HL-60/S4 treated with phorbol 12-myristate 13-acetate at 8.2 ng/mL for 4 days and 3 days (cell line): ENCODE data around the gene LAMB3.

Source experiments
- in situ Hi-C: fragments of 300-500 bp; cut with MboI; formaldehyde crosslinking; loops from 2 replicates; pipeline ENCODE4 v1.15.0; 2022; ENCODE audit warnings: low sequenced_read_pairs

LAMB3 gene

GRCh38 chr1:209662879-209663327, 10.7 kb upstream of the LAMB3 start:
- in situ Hi-C loops: no loop called here

GRCh38 chr1:209661071-209661470, 8.8 kb upstream of the LAMB3 start:
- in situ Hi-C loops: no loop called here

DNA sequence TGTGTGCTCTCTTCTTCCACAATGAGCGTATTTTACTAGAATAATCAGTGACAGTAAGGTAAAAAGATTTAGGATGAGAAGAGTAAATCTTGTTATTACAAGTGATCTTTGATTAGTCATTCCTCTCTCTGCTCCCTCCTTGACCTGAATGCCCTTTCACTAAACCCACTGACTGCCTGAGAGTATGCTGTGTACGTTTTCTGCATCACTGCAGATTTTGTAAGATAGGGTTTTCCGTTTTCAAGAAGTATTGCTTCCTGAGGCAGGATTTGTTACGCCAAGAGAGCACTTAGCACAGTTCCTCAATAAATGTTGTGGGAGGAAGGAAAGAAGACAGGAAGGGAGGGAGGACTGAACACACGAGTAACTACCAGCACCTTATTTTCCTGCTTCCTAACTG, 7.7 kb upstream of the LAMB3 start:
- in situ Hi-C loops: no loop called here

GRCh38 chr1:209657918-209658317, 5.7 kb upstream of the LAMB3 start:
- in situ Hi-C loops: no loop called here

GRCh38 chr1:209657140-209657879, 5.1 kb upstream of the LAMB3 start:
- in situ Hi-C loops: no loop called here

DNA sequence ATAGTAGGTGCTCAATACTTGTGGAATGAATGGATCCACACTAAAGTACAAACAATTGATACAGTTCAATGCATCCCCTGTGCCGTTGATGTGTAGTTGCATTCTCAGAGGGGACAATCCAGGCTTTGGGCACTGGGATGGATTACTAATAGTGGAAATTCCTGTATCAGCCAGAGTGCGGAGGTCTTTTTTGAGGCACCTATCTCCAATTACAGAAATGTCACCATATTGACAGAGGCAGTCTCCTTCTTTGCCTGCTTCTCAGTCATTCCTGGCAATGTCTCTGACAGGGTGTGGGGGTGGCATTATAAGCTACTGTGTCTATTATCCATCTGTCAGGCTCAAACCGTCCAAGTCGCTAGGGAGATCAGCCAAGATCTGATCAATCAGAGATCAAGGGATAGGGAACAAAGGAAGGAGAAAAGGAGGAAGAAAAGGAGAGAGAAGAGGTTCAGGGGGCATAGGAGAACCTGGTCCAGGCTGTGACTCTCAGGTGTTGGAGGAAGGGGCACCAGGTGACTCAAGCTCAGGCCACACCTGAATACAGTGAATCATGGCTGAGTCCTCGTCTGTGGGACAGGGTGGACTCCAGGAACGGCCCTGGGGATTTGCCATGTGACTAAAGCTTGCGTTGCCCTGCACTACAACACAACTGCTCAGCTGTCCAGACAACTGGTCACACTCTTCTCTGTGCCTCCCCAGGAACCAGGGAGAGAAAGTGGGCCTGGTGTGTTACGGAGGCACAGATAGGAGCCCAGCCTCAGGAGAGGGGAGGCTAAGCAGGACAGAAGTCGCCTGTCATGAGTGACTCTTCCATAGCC, 3.4 kb upstream of the LAMB3 start:
- in situ Hi-C loops: no loop called here

DNA sequence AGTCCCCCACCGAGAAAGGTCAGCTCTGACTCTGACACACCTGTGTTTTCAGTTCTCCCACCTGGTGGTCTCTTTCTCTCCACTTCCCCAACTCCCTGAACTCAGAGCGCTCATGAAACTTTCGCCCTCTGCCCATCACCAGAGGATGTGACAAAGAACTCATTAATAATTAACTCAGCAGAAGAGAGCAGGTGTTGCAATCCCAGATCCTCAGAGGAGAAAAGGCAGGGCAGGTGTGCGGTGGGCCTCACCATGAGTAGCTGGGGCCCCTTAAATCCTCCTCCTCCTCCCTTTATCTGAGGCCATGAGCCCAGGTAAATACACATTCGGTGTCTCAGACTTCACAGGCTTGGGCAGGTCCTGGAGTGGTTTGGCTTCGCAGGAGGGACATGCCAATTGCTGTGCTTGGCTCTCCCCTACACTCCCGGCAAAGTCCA, 1.7 kb upstream of the LAMB3 start:
- in situ Hi-C loops: no loop called here

GRCh38 chr1:209652873-209653401, 712 bp upstream of the LAMB3 start:
- in situ Hi-C loops: no loop called here

DNA sequence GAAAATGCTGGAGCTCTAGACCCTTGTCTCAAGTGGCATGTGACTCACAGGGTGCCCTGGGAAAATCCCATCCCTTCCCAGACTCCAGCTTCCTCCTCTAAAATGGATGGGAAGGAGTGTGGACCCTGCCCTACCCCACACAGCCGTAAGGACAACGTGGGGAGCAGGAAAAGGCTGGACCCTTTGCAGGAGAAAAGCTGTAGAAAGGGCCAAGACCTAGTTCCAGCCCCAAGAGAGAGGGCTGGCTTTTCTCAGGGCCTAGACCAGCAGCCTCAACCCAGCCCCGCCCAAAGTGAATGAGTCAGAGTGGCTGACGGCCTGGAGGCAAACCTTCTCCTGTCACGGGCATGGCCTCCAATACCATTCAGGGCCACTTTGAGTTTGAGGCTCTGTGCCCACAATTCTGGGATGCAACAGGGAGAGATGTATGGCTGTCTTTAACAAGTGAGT, 1.1 kb downstream of the LAMB3 start:
- in situ Hi-C loops: no loop called here

- in situ Hi-C loops: no loop called here
Measured at GRCh38 chr1:209650454-209650853, 1.8 kb downstream of the LAMB3 start.

DNA sequence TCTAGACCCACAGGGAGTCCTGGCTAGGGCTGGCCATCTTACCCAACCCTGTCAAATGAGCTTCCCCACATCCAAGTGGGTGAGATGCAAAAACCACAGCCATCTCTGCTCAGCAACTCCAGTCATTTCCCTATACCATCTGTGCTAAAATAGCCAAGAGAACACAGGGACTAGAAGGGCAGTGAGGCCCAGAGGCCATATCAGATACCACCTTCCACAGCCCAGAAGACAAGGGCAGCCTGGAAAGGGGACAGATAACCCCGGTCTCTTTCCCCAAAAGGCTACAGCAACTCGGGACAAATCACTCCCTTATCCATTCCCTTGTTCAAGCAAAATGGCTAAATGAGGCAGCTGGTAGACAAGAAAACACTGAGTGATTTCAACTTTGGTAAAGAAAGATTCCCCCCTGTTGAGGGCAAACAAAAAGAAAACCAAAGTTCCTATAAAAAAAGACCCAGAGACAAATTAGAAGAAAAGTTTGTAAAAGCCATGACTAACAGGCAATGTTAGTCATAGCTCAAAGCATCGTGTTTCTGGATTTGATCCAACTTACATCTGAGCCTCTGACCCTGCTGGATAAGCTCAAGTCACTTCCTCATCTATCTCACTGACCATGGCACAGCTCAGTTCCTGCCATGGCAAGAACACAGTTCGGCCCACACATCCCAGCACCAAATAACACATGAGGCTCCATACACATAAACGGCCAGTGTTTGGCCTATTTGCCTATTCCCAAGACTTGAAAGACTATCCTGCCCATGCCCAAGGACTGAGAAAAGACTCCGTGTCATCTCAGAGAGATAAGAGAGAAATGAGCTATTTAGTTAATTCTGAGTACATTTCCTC, 3.1 kb downstream of the LAMB3 start:
- in situ Hi-C loops: no loop called here

DNA sequence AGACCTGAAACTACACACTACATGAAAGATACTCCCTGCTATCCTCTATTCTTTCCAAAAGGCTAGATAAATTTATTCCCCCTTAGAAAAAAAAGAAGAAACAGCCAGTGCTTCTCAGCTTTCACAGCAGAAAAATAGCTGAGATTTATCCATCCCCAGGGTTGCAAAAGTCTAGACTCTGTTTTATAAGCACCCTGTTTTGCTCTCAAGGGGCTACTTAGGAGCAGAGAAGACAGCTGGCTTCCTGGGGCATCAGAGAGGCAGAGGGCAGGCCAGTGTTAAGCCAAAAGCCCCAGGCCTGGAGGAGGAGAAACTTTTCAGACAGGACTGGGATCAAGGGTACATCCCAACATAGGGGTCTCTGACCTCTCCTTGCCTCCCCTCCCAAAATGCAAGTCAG, 3.9 kb downstream of the LAMB3 start:
- in situ Hi-C loops: no loop called here

GRCh38 chr1:209647156-209647555, 5.1 kb downstream of the LAMB3 start:
- in situ Hi-C loops: no loop called here

GRCh38 chr1:209646558-209646957, 5.7 kb downstream of the LAMB3 start:
- in situ Hi-C loops: no loop called here

GRCh38 chr1:209645574-209646452, 6.4 kb downstream of the LAMB3 start:
- in situ Hi-C loops: no loop called here

DNA sequence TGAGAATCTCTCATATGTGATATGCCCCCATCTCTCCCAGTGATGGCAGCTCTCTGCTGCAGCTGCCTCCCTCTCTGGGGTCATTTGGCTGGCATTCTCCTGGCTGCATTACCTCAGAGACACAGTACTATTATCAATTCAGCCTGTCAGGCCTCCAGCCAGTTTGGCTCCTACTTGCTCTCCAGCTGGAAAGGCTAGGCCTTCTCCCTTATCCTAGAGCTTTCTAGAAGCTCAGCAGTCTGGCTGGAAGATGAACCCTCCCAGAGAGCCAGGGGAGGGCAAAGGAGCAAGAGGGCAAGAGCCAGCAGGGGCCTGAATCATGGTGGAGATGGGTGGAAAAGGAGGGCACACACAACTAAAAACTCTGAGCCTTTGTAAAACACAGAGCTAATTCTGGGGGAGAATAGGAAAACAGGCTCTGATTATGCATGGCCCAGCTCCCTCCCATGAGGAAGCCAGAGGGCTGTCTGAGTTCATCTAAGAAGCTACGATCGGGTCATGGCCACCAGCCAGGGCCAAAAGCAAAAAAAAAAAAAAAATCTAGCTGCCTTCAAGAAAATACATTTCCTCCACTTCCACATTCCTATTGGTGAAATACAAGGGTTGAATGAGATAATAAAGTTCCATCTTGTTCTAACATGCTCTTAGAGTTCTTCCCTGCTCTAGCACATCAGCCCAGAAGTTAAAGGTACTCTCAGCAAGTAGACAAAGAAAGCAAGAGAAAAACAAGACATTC, 8.8 kb downstream of the LAMB3 start:
- in situ Hi-C loops: no loop called here

DNA sequence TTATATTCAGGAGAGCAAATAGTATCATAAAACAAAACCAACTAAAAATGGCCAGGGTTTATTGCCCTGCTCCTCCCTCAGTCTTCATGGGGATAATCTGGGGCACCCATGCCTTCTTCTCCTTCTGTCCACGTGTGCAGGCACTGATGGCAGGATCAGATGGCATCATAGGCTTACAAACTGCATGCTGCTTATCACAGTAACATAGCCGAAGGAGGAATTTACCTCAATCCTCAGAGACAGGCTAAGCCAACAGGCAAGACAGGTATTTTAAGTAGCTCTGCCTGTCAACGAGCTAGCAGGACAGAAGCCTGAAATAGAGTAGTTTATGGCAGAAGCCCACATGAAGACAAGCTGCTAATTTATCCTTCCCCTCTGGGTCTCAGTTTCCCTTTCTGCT, 9.4 kb downstream of the LAMB3 start:
- in situ Hi-C loops: no loop called here

DNA sequence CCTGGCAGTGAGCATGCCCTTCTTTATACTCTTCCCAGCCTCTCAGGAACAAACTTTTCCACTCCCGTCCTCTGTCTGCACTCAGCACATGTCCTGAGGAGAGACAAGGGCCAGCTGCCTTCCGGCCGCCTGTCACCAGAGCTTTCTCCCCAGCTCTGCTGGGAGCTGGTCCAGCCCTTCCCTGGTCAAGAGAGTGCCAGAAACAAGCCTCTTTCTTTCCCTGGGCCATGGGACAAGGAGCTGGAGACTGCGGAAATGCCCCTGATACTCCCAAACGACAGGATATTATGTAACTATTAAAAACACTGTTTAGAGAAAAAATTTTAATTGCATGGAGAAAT, 10.4 kb downstream of the LAMB3 start:
- in situ Hi-C loops: no loop called here

- in situ Hi-C loops: no loop called here
Measured at GRCh38 chr1:209635850-209636249, 16.4 kb downstream of the LAMB3 start.
